ENCODE measurements around the gene SLC38A5. TPM values are rescaled to one million over a fixed set of nuclear protein-coding genes. Genes with fewer than 3 reads are reported as not detected.

The SLC38A5 gene
- total RNA-seq, 1 experiment from 2014 or later = 54.6 TPM

Other genes starting within 250 kb of the SLC38A5 start
- gene SSX1, start 214.9 kb downstream of the SLC38A5 start, total RNA-seq (2021; ENCODE audit: unreplicated experiment) = not detected
- gene SSX3, start 113.6 kb downstream of the SLC38A5 start, total RNA-seq (2021; ENCODE audit: unreplicated experiment) = not detected
- gene SSX4, start 86.7 kb downstream of the SLC38A5 start, total RNA-seq (2021; ENCODE audit: unreplicated experiment) = not detected
- gene SSX4B, start 58.3 kb downstream of the SLC38A5 start, total RNA-seq (2021; ENCODE audit: unreplicated experiment) = not detected
- gene FTSJ1, start 5.9 kb upstream of the SLC38A5 start, total RNA-seq (2021; ENCODE audit: unreplicated experiment) = 64.9 TPM
- 12.9 TPM for gene PORCN, start 38.7 kb upstream of the SLC38A5 start, total RNA-seq (2021; ENCODE audit: unreplicated experiment)
- 93.8 TPM for gene EBP, start 51.5 kb upstream of the SLC38A5 start, total RNA-seq (2021; ENCODE audit: unreplicated experiment)
- gene TBC1D25, start 69.5 kb upstream of the SLC38A5 start, total RNA-seq (2021; ENCODE audit: unreplicated experiment) = 10.5 TPM
- gene RBM3, start 104.2 kb upstream of the SLC38A5 start, total RNA-seq (2021; ENCODE audit: unreplicated experiment) = 233 TPM
- gene WDR13, start 127.2 kb upstream of the SLC38A5 start, total RNA-seq (2021; ENCODE audit: unreplicated experiment) = 54.0 TPM
- gene WAS, start 213.5 kb upstream of the SLC38A5 start, total RNA-seq (2021; ENCODE audit: unreplicated experiment) = 0.84 TPM
- 16.3 TPM for gene SUV39H1, start 226.5 kb upstream of the SLC38A5 start, total RNA-seq (2021; ENCODE audit: unreplicated experiment)